H9 (cell line): ENCODE measurements around the gene C1orf159. TPM values are rescaled to one million over a fixed set of nuclear protein-coding genes. Genes with fewer than 3 reads are reported as not detected.

Experiments used
- DNase-seq: peaks from one replicate; pipeline ENCODE4 v3.0.0-alpha.2; 2017
- H2AFZ ChIP-seq: one replicate; pipeline ENCODE4 v1.6.1; 2013; ENCODE audit warnings: mild to moderate bottlenecking, low read length, control low read depth, moderate library complexity
- H2AK5ac ChIP-seq: 2 replicates; pipeline ENCODE4 v1.6.1; 2013; ENCODE audit warnings: low read length, control low read depth, mixed read lengths; ENCODE audit not compliant: insufficient read length
- H2BK120ac ChIP-seq: one replicate; pipeline ENCODE4 v1.6.1; 2013; ENCODE audit warnings: low read depth, mild to moderate bottlenecking, low read length, control low read depth, inconsistent platforms; ENCODE audit not compliant: poor library complexity, severe bottlenecking
- H2BK12ac ChIP-seq: 2 replicates; pipeline ENCODE4 v1.6.1; 2013; ENCODE audit warnings: low read length, control low read depth, mixed read lengths, low read depth; ENCODE audit not compliant: insufficient read length
- H2BK15ac ChIP-seq: 2 replicates; pipeline ENCODE4 v1.6.1; 2013; ENCODE audit warnings: low read depth, low read length, control low read depth
- H2BK20ac ChIP-seq: one replicate; pipeline ENCODE4 v1.6.1; 2013; ENCODE audit warnings: low read depth, mild to moderate bottlenecking, low read length, control low read depth, inconsistent platforms; ENCODE audit not compliant: poor library complexity, severe bottlenecking
- H2BK5ac ChIP-seq: 2 replicates; pipeline ENCODE4 v1.6.1; 2013; ENCODE audit warnings: low read length, control low read depth, mixed read lengths; ENCODE audit not compliant: insufficient read length
- H3K14ac ChIP-seq: 2 replicates; pipeline ENCODE4 v1.6.1; 2013; ENCODE audit warnings: low read length, control low read depth; ENCODE audit not compliant: insufficient read depth
- H3K18ac ChIP-seq: 2 replicates; pipeline ENCODE4 v1.6.1; 2013; ENCODE audit warnings: low read depth, mild to moderate bottlenecking, mixed read lengths, low read length, control low read depth; ENCODE audit not compliant: insufficient read length
- H3K23ac ChIP-seq: 2 replicates; pipeline ENCODE4 v1.6.1; 2013; ENCODE audit warnings: low read length, control low read depth, mixed read lengths, low read depth; ENCODE audit not compliant: insufficient read length
- H3K23me2 ChIP-seq: 2 replicates; pipeline ENCODE4 v1.6.1; 2013; ENCODE audit warnings: low read depth, mild to moderate bottlenecking, mixed read lengths, low read length, control low read depth; ENCODE audit not compliant: insufficient read length, poor library complexity, severe bottlenecking
- H3K27ac ChIP-seq: 2 replicates; pipeline ENCODE4 v1.5.1; 2013; ENCODE audit warnings: low read length, control low read depth, mixed read lengths, low read depth; ENCODE audit not compliant: insufficient read length
- H3K27me3 ChIP-seq: 2 replicates; pipeline ENCODE4 v1.6.1; 2013; ENCODE audit warnings: low read length, control low read depth, inconsistent platforms; ENCODE audit not compliant: insufficient read depth
- H3K4ac ChIP-seq: 2 replicates; pipeline ENCODE4 v1.6.1; 2013; ENCODE audit warnings: low read depth, mild to moderate bottlenecking, control low read depth, inconsistent platforms, low read length, moderate library complexity
- H3K4me1 ChIP-seq: 2 replicates; pipeline ENCODE4 v1.6.1; 2013; ENCODE audit warnings: low read length, control low read depth, inconsistent platforms; ENCODE audit not compliant: insufficient read depth
- H3K4me2 ChIP-seq: 2 replicates; pipeline ENCODE4 v1.6.1; 2013; ENCODE audit warnings: low read length, control low read depth, mixed read lengths; ENCODE audit not compliant: insufficient read length, insufficient read depth
- H3K56ac ChIP-seq: 2 replicates; pipeline ENCODE4 v1.6.1; 2013; ENCODE audit warnings: low read depth, mild to moderate bottlenecking, mixed read lengths, low read length, control low read depth; ENCODE audit not compliant: insufficient read length
- H3K79me1 ChIP-seq: 2 replicates; pipeline ENCODE4 v1.6.1; 2013; ENCODE audit warnings: low read depth, mild to moderate bottlenecking, moderate library complexity, low read length, control low read depth, inconsistent platforms; ENCODE audit not compliant: insufficient read depth, poor library complexity, severe bottlenecking
- H3K79me2 ChIP-seq: 2 replicates; pipeline ENCODE4 v1.6.1; 2013; ENCODE audit warnings: low read length, control low read depth, inconsistent platforms; ENCODE audit not compliant: insufficient read depth
- H3K9ac ChIP-seq: 2 replicates; pipeline ENCODE4 v1.6.1; 2013; ENCODE audit warnings: low read length, control low read depth, mixed read lengths; ENCODE audit not compliant: insufficient read length; ENCODE audit errors: extremely low read depth
- H3K9me3 ChIP-seq: one replicate; pipeline ENCODE4 v1.6.1; 2013; ENCODE audit warnings: low read depth, low read length, inconsistent platforms; ENCODE audit not compliant: control insufficient read depth
- H3T11ph ChIP-seq: one replicate; pipeline ENCODE4 v1.6.1; 2013; ENCODE audit warnings: mild to moderate bottlenecking, low read length, control low read depth, inconsistent platforms
- H4K20me1 ChIP-seq: one replicate; pipeline ENCODE4 v1.6.1; 2013; ENCODE audit not compliant: control insufficient read depth, insufficient read length, insufficient read depth
- H4K5ac ChIP-seq: 2 replicates; pipeline ENCODE4 v1.6.1; 2013; ENCODE audit warnings: low read depth, mild to moderate bottlenecking, mixed read lengths, low read length, control low read depth; ENCODE audit not compliant: insufficient read length
- H4K8ac ChIP-seq: replicated peaks from 2 replicates; pipeline ENCODE4 v1.6.1; 2013; ENCODE audit warnings: low read length, control low read depth, mixed read lengths, low read depth; ENCODE audit not compliant: insufficient read length
- H4K91ac ChIP-seq: 2 replicates; pipeline ENCODE4 v1.6.1; 2013; ENCODE audit warnings: low read depth, mild to moderate bottlenecking, moderate library complexity, mixed read lengths, low read length, control low read depth; ENCODE audit not compliant: insufficient read length
- H3K27ac Mint-ChIP-seq, 3 experiments: 2 replicates in 2 of 3; 3 replicates in 1 of 3; pipeline ENCODE4 v1.8.0; 2020 to 2021; ENCODE audit warnings: mixed read lengths in 3 of 3, mild to moderate bottlenecking in 1 of 3, moderate library complexity in 1 of 3
- H3K27me3 Mint-ChIP-seq: 2 replicates; pipeline ENCODE4 v1.8.0; 2021; ENCODE audit warnings: low read depth, mild to moderate bottlenecking, moderate library complexity, mixed read lengths
- H3K36me3 Mint-ChIP-seq, 3 experiments: 2 replicates in 2 of 3; 3 replicates in 1 of 3; pipeline ENCODE4 v1.8.0; 2020 to 2021; ENCODE audit warnings: low read depth in 3 of 3, mixed read lengths in 3 of 3; ENCODE audit not compliant: insufficient read depth in 1 of 3
- H3K4me1 Mint-ChIP-seq, 2 experiments: 2 replicates each; pipeline ENCODE4 v1.8.0; 2020; ENCODE audit warnings: mixed read lengths in 2 of 2
- H3K4me3 Mint-ChIP-seq, 2 experiments: 2 replicates in 1 of 2; 3 replicates in 1 of 2; pipeline ENCODE4 v1.8.0; 2020 to 2021; ENCODE audit warnings: mild to moderate bottlenecking in 2 of 2, mixed read lengths in 2 of 2, moderate library complexity in 1 of 2
- H3K9me3 Mint-ChIP-seq, 2 experiments: 2 replicates in 1 of 2; 3 replicates in 1 of 2; pipeline ENCODE4 v1.8.0; 2020; ENCODE audit warnings: mild to moderate bottlenecking in 2 of 2, mixed read lengths in 2 of 2, moderate library complexity in 1 of 2
- WGBS: extraction: QIAGEN DNeasy Blood & Tissue Kit; methylation state at CpG from one replicate; pipeline ENCODE4 v1.1.7; 2013; ENCODE audit warnings: missing lambda C conversion rate, low lambda C conversion rate, mixed read lengths; ENCODE audit not compliant: insufficient read length; ENCODE audit errors: extremely low coverage; 5-methylcytosine and 5-hydroxymethylcytosine counted together
- total RNA-seq: library from RNA; stranded (reverse); gene quantifications from 2 replicates; pipeline ENCODE4 v1.2.1, GENCODE V29; 2021
- TF ChIP-seq, protein P1 (sequence below): fragments of 200-600 bp; sonication (generic); conservative IDR thresholded peaks from 3 replicates; pipeline ENCODE4 v1.8.0; 2021; ENCODE audit warnings: antibody characterized with exemption, mild to moderate bottlenecking

The C1orf159 gene
- total RNA-seq, 1 experiment from 2014 or later = 12.3 TPM

DNA sequence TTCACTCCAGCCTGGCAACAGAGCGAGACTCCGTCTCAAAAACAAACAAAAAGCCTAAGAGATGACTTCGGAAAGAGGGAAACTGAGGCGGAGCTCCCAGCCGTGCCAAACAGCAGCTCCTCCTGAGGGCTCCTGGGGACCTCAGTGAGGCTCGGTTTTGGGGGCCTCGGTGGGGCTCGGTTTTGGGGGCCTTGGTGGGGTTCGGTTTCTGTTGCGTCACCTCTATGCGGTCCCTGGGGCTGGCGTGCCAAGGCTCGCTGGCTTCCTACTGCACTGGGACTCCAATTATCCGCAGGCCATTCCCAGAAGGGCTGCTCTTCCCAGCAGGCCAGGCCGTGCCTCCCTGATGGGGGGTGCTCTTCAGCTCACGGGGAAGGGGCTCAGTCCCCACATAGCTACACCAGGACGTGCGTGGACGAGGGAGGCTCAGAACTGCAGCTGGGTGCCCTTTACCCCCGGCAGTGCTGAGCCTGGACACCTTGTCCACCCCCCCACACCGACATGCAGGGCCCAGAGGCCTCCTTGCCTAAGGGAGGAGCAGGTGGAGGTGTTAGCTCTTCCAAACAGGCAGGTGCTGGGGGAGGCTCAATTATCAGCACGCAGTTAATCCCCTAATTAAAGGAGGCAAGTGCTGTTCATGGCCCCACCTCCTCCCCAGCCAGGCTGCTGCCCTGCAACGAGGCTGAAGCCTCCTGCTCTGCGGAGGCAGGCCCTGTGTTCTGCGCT, 5.1 kb upstream of the C1orf159 start:
- Histone ChIP-seq H2BK15ac (no peak overlapping the region), H3K14ac (no peak overlapping the region; the same call in 1 of the 2 replicates), H4K91ac (no peak overlapping the region), H3T11ph (no peak overlapping the region), H3K23me2 (peaks cover 4% of the 10 kb centered on the region), H3K23ac (no peak overlapping the region), H2BK5ac (no peak overlapping the region), H2BK120ac (no peak overlapping the region), H3K18ac (no peak overlapping the region), H2AK5ac (no peak overlapping the region), H3K56ac (no peak overlapping the region), H4K8ac (no peak overlapping the region), H3K79me2 (no peaks in the 10 kb centered on the region), H3K79me1 (no peaks in the 10 kb centered on the region), H3K9me3 (no peaks in the 10 kb centered on the region), H3K4me2 (no peak overlapping the region), H3K4me1 (no peaks in the 10 kb centered on the region), H3K27me3 (peaks cover 3% of the 10 kb centered on the region; the same call in 1 of the 2 replicates), H3K9ac (no peak overlapping the region), H3K4ac (no peak overlapping the region), H2AFZ (no peak overlapping the region), H2BK20ac (no peak overlapping the region), H4K5ac (no peak overlapping the region), H2BK12ac (no peak overlapping the region), H4K20me1 (no peaks in the 10 kb centered on the region), H3K27ac (no peak overlapping the region)
- no peak overlapping the region for H3K4me3 Mint-ChIP-seq
- peaks cover 0 to 7% (median 0%) of the 10 kb centered on the region in 3 experiments; a peak in 2 of 7 replicates for H3K36me3 Mint-ChIP-seq
- peaks cover 0 to 2% of the 10 kb centered on the region in 2 experiments; a peak in 2 of 4 replicates for H3K4me1 Mint-ChIP-seq
- H3K27ac Mint-ChIP-seq = no peak overlapping the region
- TF ChIP-seq, protein P1, sequence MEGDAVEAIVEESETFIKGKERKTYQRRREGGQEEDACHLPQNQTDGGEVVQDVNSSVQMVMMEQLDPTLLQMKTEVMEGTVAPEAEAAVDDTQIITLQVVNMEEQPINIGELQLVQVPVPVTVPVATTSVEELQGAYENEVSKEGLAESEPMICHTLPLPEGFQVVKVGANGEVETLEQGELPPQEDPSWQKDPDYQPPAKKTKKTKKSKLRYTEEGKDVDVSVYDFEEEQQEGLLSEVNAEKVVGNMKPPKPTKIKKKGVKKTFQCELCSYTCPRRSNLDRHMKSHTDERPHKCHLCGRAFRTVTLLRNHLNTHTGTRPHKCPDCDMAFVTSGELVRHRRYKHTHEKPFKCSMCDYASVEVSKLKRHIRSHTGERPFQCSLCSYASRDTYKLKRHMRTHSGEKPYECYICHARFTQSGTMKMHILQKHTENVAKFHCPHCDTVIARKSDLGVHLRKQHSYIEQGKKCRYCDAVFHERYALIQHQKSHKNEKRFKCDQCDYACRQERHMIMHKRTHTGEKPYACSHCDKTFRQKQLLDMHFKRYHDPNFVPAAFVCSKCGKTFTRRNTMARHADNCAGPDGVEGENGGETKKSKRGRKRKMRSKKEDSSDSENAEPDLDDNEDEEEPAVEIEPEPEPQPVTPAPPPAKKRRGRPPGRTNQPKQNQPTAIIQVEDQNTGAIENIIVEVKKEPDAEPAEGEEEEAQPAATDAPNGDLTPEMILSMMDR = no peak
- H3K27me3 Mint-ChIP-seq = peaks cover 51% of the 10 kb centered on the region
- H3K9me3 Mint-ChIP-seq = peaks cover 8 to 9% of the 10 kb centered on the region in 2 experiments; a peak in 4 of 5 replicates
- DNase-seq = no peak
- WGBS = no CpG with 5 or more reads among the region's 25 CpGs
